GM12864 (cell line): Measurements from ENCODE around the gene PDE8A.
"Not testable (repeated sequence)": the region's sequence is repeated elsewhere in the genome, so short reads cannot be mapped to it uniquely, and the experiment has no call there.

Experiments used
- DNase-seq: peaks from one replicate; pipeline ENCODE4 v3.0.0-alpha.2; 2011; ENCODE audit warnings: low read depth
- H3K4me3 ChIP-seq: 2 replicates; pipeline ENCODE4 v1.5.1; 2011; ENCODE audit warnings: mild to moderate bottlenecking, low read depth, low read length, control low read depth
- CTCF ChIP-seq: IDR thresholded peaks from 2 replicates; pipeline ENCODE4 v1.5.1; 2011; ENCODE audit warnings: low read depth, mild to moderate bottlenecking, moderate library complexity, low read length, control low read depth, inconsistent platforms; ENCODE audit errors: missing control alignments

The PDE8A gene

GRCh38 chr15:85171736-85172135, 190.1 kb downstream of the PDE8A start:
- no peak for DNase-seq
- no peak overlapping the region for H3K4me3 ChIP-seq
- TF ChIP-seq CTCF, result no peak

GRCh38 chr15:85172846-85173490, 191.3 kb downstream of the PDE8A start:
- no peak overlapping the region for H3K4me3 ChIP-seq
- no peak for TF ChIP-seq CTCF
- no peak for DNase-seq

GRCh38 chr15:85173630-85174029, 192.0 kb downstream of the PDE8A start:
- H3K4me3 ChIP-seq, DNase-seq: not testable (repeated sequence)

GRCh38 chr15:85174521-85174920, 192.9 kb downstream of the PDE8A start:
- no peak for TF ChIP-seq CTCF
- H3K4me3 ChIP-seq, result no peak overlapping the region

GRCh38 chr15:85177042-85177515, 195.4 kb downstream of the PDE8A start:
- H3K4me3 ChIP-seq, DNase-seq: not testable (repeated sequence)

More at GRCh38 chr15:85174521-85174920, 192.9 kb downstream of the PDE8A start:
- DNase-seq, result no peak

- no peak for TF ChIP-seq CTCF
- H3K4me3 ChIP-seq, result no peak overlapping the region
- no peak for DNase-seq
Observed at GRCh38 chr15:85178308-85178707, 196.7 kb downstream of the PDE8A start.

GRCh38 chr15:85179700-85180099, 198.0 kb downstream of the PDE8A start:
- DNase-seq, result no peak
- TF ChIP-seq CTCF, result no peak
- H3K4me3 ChIP-seq, result no peak overlapping the region

GRCh38 chr15:85185350-85185749, 203.7 kb downstream of the PDE8A start:
- DNase-seq, H3K4me3 ChIP-seq: not testable (repeated sequence)

GRCh38 chr15:85188171-85188577, 206.5 kb downstream of the PDE8A start:
- not testable (repeated sequence) for DNase-seq, H3K4me3 ChIP-seq
